NCI-H69 (cell line): Measurements from ENCODE around the gene SLC25A30.
A peak's percentile ranks its signal among the peaks of the same experiment; 100 is the strongest.
"Not testable (repeated sequence)": the region's sequence is repeated elsewhere in the genome, so short reads cannot be mapped to it uniquely, and the experiment has no call there.

Source experiments
- DNase-seq: peaks from one replicate; lab custom pipeline; 2025; lab: John Stamatoyannopoulos, UW

Gene SLC25A30

GRCh38 chr13:45367358-45367757, 50.8 kb downstream of the SLC25A30 start:
- peak; percentile 68 for DNase-seq

GRCh38 chr13:45365558-45365885, 52.7 kb downstream of the SLC25A30 start:
- DNase-seq: no peak

GRCh38 chr13:45364876-45365557, 53.2 kb downstream of the SLC25A30 start:
- no peak for DNase-seq

- peak; percentile 2 for DNase-seq
Observed at GRCh38 chr13:45362939-45363338, 55.2 kb downstream of the SLC25A30 start.

GRCh38 chr13:45361596-45362206, 56.5 kb downstream of the SLC25A30 start:
- DNase-seq: peak; percentile 12

- DNase-seq: no peak
Observed at GRCh38 chr13:45356966-45357672, 61.1 kb downstream of the SLC25A30 start.

GRCh38 chr13:45353895-45354294, 64.3 kb downstream of the SLC25A30 start:
- no peak for DNase-seq

GRCh38 chr13:45352031-45352430, 66.1 kb downstream of the SLC25A30 start:
- DNase-seq: no peak

- no peak for DNase-seq
Observed at GRCh38 chr13:45350152-45350551, 68.0 kb downstream of the SLC25A30 start.

- no peak for DNase-seq
Observed at GRCh38 chr13:45349438-45349837, 68.7 kb downstream of the SLC25A30 start.

- not testable (repeated sequence) for DNase-seq
Observed at GRCh38 chr13:45344064-45344463, 74.1 kb downstream of the SLC25A30 start.
